HepG2 (cell line): ENCODE data around the gene SPTBN5. TPM values are rescaled to one million over a fixed set of nuclear protein-coding genes. Genes with fewer than 3 reads are reported as not detected.

Source experiments
- ATAC-seq: fragments of 200-7000 bp; cut with Tn5 transposase; 3 replicates; pipeline ENCODE4 v1.9.1; 2020; ENCODE audit warnings: mild to moderate bottlenecking, moderate library complexity
- BruUV-seq: library from RNA; stranded (reverse); fragments of 400-500 nt; replicated peaks from 2 replicates; lab custom pipeline; 2021; lab: Mats Ljungman, UMichigan
- CTCF ChIA-PET: fragments of 300-600 bp; formaldehyde crosslinking; extraction: SDS; loops from one replicate; lab custom pipeline; 2021; ENCODE audit warnings: low total read pairs, inconsistent platforms, low intra/inter-chr PET ratio; lab: Yijun Ruan, JAX
- POLR2A ChIA-PET: fragments of 350-600 bp; sonication (Branson Sonifier 250); formaldehyde crosslinking; loops from one replicate; lab custom pipeline; 2020; ENCODE audit warnings: antibody characterized with exemption, inconsistent platforms; lab: Yijun Ruan, JAX
- DNase-seq: peaks from one replicate; pipeline ENCODE4 v3.0.0-alpha.2; 2015; ENCODE audit warnings: low spot score
- FAIRE-seq: peaks from 3 replicates; lab custom pipeline; 2011; peaks lifted over from hg19 to GRCh38; lab: Jason Lieb, UNC
- H2AFZ ChIP-seq: one replicate; pipeline ENCODE4 v1.6.1; 2011; ENCODE audit warnings: low read length, inconsistent platforms
- H3K27ac ChIP-seq: fragments of 300-600 bp; 3 replicates; pipeline ENCODE4 v1.8.0; 2011; ENCODE audit warnings: mixed run types, mild to moderate bottlenecking, mixed read lengths, low read length, inconsistent platforms; ENCODE audit not compliant: insufficient read depth; ENCODE audit errors: extremely low read length
- H3K27me3 ChIP-seq, 2 experiments: fragments of 200-600 bp in 1 of 2; 2 replicates in 1 of 2; 3 replicates in 1 of 2; pipeline versions ENCODE4 v1.6.0 to v1.8.0; 2011; ENCODE audit warnings: low read length in 2 of 2, mild to moderate bottlenecking in 2 of 2, moderate library complexity in 2 of 2, inconsistent platforms in 1 of 2; ENCODE audit not compliant: insufficient read depth in 2 of 2, control insufficient read depth in 1 of 2
- H3K36me3 ChIP-seq, 2 experiments: fragments of 200-600 bp in 1 of 2; replicated peaks in 1 of 2; 2 replicates in 1 of 2; 3 replicates in 1 of 2; pipeline versions ENCODE4 v1.5.1 to v1.8.0; 2011; ENCODE audit warnings: low read length in 2 of 2, inconsistent platforms in 1 of 2; ENCODE audit not compliant: insufficient read depth in 2 of 2, control insufficient read depth in 1 of 2
- H3K4me1 ChIP-seq: 2 replicates; pipeline ENCODE4 v1.5.1; 2012; ENCODE audit warnings: low read length, inconsistent platforms; ENCODE audit not compliant: insufficient read depth
- H3K4me2 ChIP-seq: 2 replicates; pipeline ENCODE4 v1.6.0; 2011; ENCODE audit warnings: low read depth, low read length, inconsistent platforms
- H3K4me3 ChIP-seq, 3 experiments: fragments of 200-600 bp in 1 of 3; sonication (generic), shearing (Covaris generic) in 1 of 3; replicated peaks in 1 of 3; 2 replicates each; pipeline ENCODE4 v1.5.1; 2011 to 2016; ENCODE audit warnings: low read length in 3 of 3, inconsistent platforms in 2 of 3, low read depth in 2 of 3, mild to moderate bottlenecking in 2 of 3, control low read depth in 1 of 3, mixed read lengths in 1 of 3; ENCODE audit not compliant: insufficient read depth in 1 of 3
- H3K79me2 ChIP-seq: one replicate; pipeline ENCODE4 v1.6.1; 2011; ENCODE audit warnings: low read length, inconsistent platforms; ENCODE audit not compliant: insufficient read depth
- H3K9ac ChIP-seq: 2 replicates; pipeline ENCODE4 v1.6.0; 2011; ENCODE audit warnings: mild to moderate bottlenecking, low read depth, low read length, inconsistent platforms; ENCODE audit not compliant: insufficient read depth
- H3K9me3 ChIP-seq: 2 replicates; pipeline ENCODE4 v1.5.1; 2012; ENCODE audit warnings: mild to moderate bottlenecking, low read length
- H4K20me1 ChIP-seq: 2 replicates; pipeline ENCODE4 v1.6.0; 2011; ENCODE audit warnings: inconsistent platforms, mild to moderate bottlenecking, low read length, moderate library complexity; ENCODE audit not compliant: insufficient read depth
- CHCHD3 ChIP-seq: sonication (generic); formaldehyde crosslinking; IDR thresholded peaks from 2 replicates; pipeline ENCODE4 v1.8.0; 2022; ENCODE audit warnings: mild to moderate bottlenecking, missing genetic modification reagents, moderate library complexity
- DBP ChIP-seq: sonication (generic); formaldehyde crosslinking; IDR thresholded peaks from 2 replicates; pipeline ENCODE4 v1.4.0; 2020; ENCODE audit warnings: missing genetic modification reagents; ENCODE audit errors: not compliant biosample characterization
- ETV5 ChIP-seq: IDR thresholded peaks from 2 replicates; pipeline ENCODE4 v1.6.1; 2018; ENCODE audit warnings: missing biosample characterization, missing genetic modification reagents, inconsistent platforms, borderline replicate concordance
- IRX3 ChIP-seq: sonication (generic); formaldehyde crosslinking; IDR thresholded peaks from 2 replicates; pipeline ENCODE4 v1.8.1; 2023; ENCODE audit warnings: mild to moderate bottlenecking, low read depth, missing genetic modification reagents, borderline replicate concordance
- TCF7L2 ChIP-seq: IDR thresholded peaks from 2 replicates; pipeline ENCODE4 v1.6.1; 2011; ENCODE audit warnings: mild to moderate bottlenecking, low read depth, low read length, moderate library complexity
- TRAFD1 ChIP-seq: sonication (generic); formaldehyde crosslinking; IDR thresholded peaks from 2 replicates; pipeline ENCODE4 v1.5.1; 2020; ENCODE audit warnings: missing genetic modification reagents, mild to moderate bottlenecking, borderline replicate concordance
- XBP1 ChIP-seq: sonication (generic); formaldehyde crosslinking; IDR thresholded peaks from 2 replicates; pipeline ENCODE4 v1.5.0; 2020; ENCODE audit warnings: missing genetic modification reagents
- YY1 ChIP-seq: IDR thresholded peaks from 2 replicates; pipeline ENCODE4 v1.6.1; 2011; ENCODE audit warnings: low read length, low read depth, moderate library complexity, mild to moderate bottlenecking; ENCODE audit not compliant: insufficient read depth, insufficient replicate concordance
- ZNF143 ChIP-seq: sonication (generic); formaldehyde crosslinking; IDR thresholded peaks from 2 replicates; pipeline ENCODE4 v1.4.0; 2020; ENCODE audit warnings: missing genetic modification reagents
- ZNF644 ChIP-seq: IDR thresholded peaks from 2 replicates; pipeline ENCODE4 v1.6.1; 2016; ENCODE audit warnings: low read depth
- ZNF652 ChIP-seq: IDR thresholded peaks from 2 replicates; pipeline ENCODE4 v1.6.1; 2016; ENCODE audit warnings: low read depth, borderline replicate concordance
- ZNF740 ChIP-seq: sonication (generic); formaldehyde crosslinking; IDR thresholded peaks from 2 replicates; pipeline ENCODE4 v1.4.0; 2020; ENCODE audit warnings: missing genetic modification reagents
- ZNF749 ChIP-seq: sonication (generic); formaldehyde crosslinking; IDR thresholded peaks from 2 replicates; pipeline ENCODE4 v1.8.0; 2022; ENCODE audit warnings: mild to moderate bottlenecking, missing genetic modification reagents, moderate library complexity, borderline replicate concordance
- ZNF761 ChIP-seq: sonication (generic); formaldehyde crosslinking; conservative IDR thresholded peaks from 2 replicates; pipeline ENCODE4 v1.4.0; 2020; ENCODE audit warnings: mild to moderate bottlenecking, missing genetic modification reagents
- ZNF883 ChIP-seq: sonication (generic); formaldehyde crosslinking; IDR thresholded peaks from 2 replicates; pipeline ENCODE4 v1.5.1; 2020; ENCODE audit warnings: mild to moderate bottlenecking, missing genetic modification reagents; ENCODE audit errors: not compliant biosample characterization
- WGBS: methylation state at CpG from one replicate; pipeline ENCODE4 v1.1.6; 2017; ENCODE audit warnings: low lambda C conversion rate; 5-methylcytosine and 5-hydroxymethylcytosine counted together
- in situ Hi-C: cut with HindIII; loops from 2 replicates; pipeline ENCODE4 v1.10.0; 2017; ENCODE audit warnings: low pct_unique_long_range_greater_than_20kb; ENCODE audit not compliant: extremely low pct_ligation_motif_present
- intact Hi-C: fragments of 100-400 bp; cut with micrococcal nuclease; formaldehyde crosslinking; loops from one replicate; pipeline ENCODE4 v1.10.0; 2022; ENCODE audit not compliant: unreplicated experiment
- polyA plus RNA-seq, 8 experiments: library from polyadenylated mRNA; depleted of rRNA in 3 of 8; stranded (reverse) in 7 of 8; unstranded in 1 of 8; fragments of >200 nt; fragmentation: Illumina TruSeq in 4 of 8; extraction: Trizol in 4 of 8; gene quantifications; 2 replicates each; pipeline versions ENCODE4 v1.2.1 to v1.2.3, GENCODE V29; 2011 to 2016; ENCODE audit warnings: low read depth in 4 of 8, missing spikeins in 1 of 8, mixed read lengths in 1 of 8; ENCODE audit not compliant: insufficient read depth in 1 of 8
- total RNA-seq, 5 experiments: library from RNA; depleted of rRNA; stranded (reverse); fragments of >200 nt; fragmentation: Illumina TruSeq; extraction: Trizol; gene quantifications; 2 replicates each; pipeline ENCODE4 v1.2.3, GENCODE V29; 2016; ENCODE audit warnings: low read depth in 1 of 5

SPTBN5 gene
- total and polyA plus RNA-seq, 2 of the 13 experiments (the other 11 are each of a cell fraction or from before 2014, with no cell fraction given) = 0.01 to 0.07 TPM

GRCh38 chr15:41838400-41838897 lies 55.4 kb downstream of the SPTBN5 start, which contains the start of gene PLA2G4B:
Gene PLA2G4B, plus strand, starts transcription at chr15:41838847. Its CDS starts 67 bp downstream, at chr15:41838914.
- no peaks in the 10 kb centered on the region for H3K4me1 ChIP-seq
- H3K27ac ChIP-seq = no peak within 1 kb of the TSS
- POLR2A ChIA-PET = no interaction called here
- H4K20me1 ChIP-seq = no peaks in the 10 kb centered on the region
- ATAC-seq (no peak), DNase-seq (no peak), FAIRE-seq (no peak)
- intact Hi-C loops = no loop called here
- no peak within 1 kb of the TSS for H3K9ac ChIP-seq
- no peak within 1 kb of the TSS for H3K4me3 ChIP-seq
- 96% methylated on average over 5 of the region's 6 CpGs for WGBS
- H2AFZ ChIP-seq = no peak within 1 kb of the TSS
- no peaks in the 10 kb centered on the region for H3K79me2 ChIP-seq
- no TSS peak for BruUV-seq
- H3K4me2 ChIP-seq = no peak within 1 kb of the TSS
- CTCF ChIA-PET = no interaction called here
- H3K27me3 ChIP-seq = no peaks in the 10 kb centered on the region
- TF ChIP-seq ETV5 (CRISPR knock-in tag) = no peak
- TF ChIP-seq TRAFD1 (CRISPR knock-in tag) = no peak
- TF ChIP-seq ZNF740 = no peak
- no peak for TF ChIP-seq ZNF644 (CRISPR knock-in tag)
- no peak for TF ChIP-seq ZNF749 (CRISPR knock-in tag)
- TF ChIP-seq XBP1 (CRISPR knock-in tag) = no peak
- no peak for TF ChIP-seq ZNF143 (CRISPR knock-in tag)
- no peak for TF ChIP-seq ZNF883 (CRISPR knock-in tag)
- no peak for TF ChIP-seq TCF7L2
- no peak for TF ChIP-seq ZNF652 (CRISPR knock-in tag)
- no peak for TF ChIP-seq DBP (CRISPR knock-in tag)
- TF ChIP-seq ZNF761 (CRISPR knock-in tag) = no peak
- TF ChIP-seq CHCHD3 (CRISPR knock-in tag) = no peak
- TF ChIP-seq YY1 = no peak
- TF ChIP-seq IRX3 (CRISPR knock-in tag) = no peak
- TF ChIP-seq, all 625 proteins: peak for 0
- no peaks in the 10 kb centered on the region for H3K9me3 ChIP-seq
- in situ Hi-C loops = no loop called here
- H3K36me3 ChIP-seq = peaks cover 0 to 1% of the 10 kb centered on the region in 2 experiments; a peak in 3 of 5 replicates
